Dermis microvascular lymphatic vessel endothelial cell (primary cell): ENCODE data around the gene DDX25. TPM values are rescaled to one million over a fixed set of nuclear protein-coding genes. Genes with fewer than 3 reads are reported as not detected.
"Not testable (repeated sequence)": the region's sequence is repeated elsewhere in the genome, so short reads cannot be mapped to it uniquely, and the experiment has no call there.

Experiments used
- DNase-seq, 2 donors: peaks; one replicate each; pipeline versions ENCODE4 v3.0.0 to v3.0.0-alpha.2; 2010; ENCODE audit warnings: low read depth in 2 of 2
- total RNA-seq: library from RNA; depleted of rRNA; stranded (reverse); fragments of >200 nt; gene quantifications from 2 replicates; pipeline ENCODE4 v1.2.1, GENCODE V29; 2014

The DDX25 gene
- under 0.01 TPM in 1 of 2 replicates, not detected in the other for total RNA-seq

GRCh38 chr11:125903711-125904659 lies at the start of gene DDX25:
Gene DDX25, plus strand, starts transcription at chr11:125904508. Its CDS starts 10 bp downstream, at chr11:125904518.
- DNase-seq: no peak

- DNase-seq: not testable (repeated sequence)
Observed at GRCh38 chr11:125857670-125858069, 46.6 kb upstream of the DDX25 start.

- not testable (repeated sequence) for DNase-seq
Observed at GRCh38 chr11:125862786-125863185, 41.5 kb upstream of the DDX25 start.

- not testable (repeated sequence) for DNase-seq
Observed at GRCh38 chr11:125865354-125865753, 39.0 kb upstream of the DDX25 start.

- no peak for DNase-seq
Observed at GRCh38 chr11:125869521-125869920, 34.8 kb upstream of the DDX25 start.

GRCh38 chr11:125871391-125872137 lies 32.7 kb upstream of the DDX25 start:
- DNase-seq: peak; percentile 18 to 49

GRCh38 chr11:125872138-125872491 lies 32.2 kb upstream of the DDX25 start:
- DNase-seq: no peak

- DNase-seq: no peak
Observed at GRCh38 chr11:125873881-125874555, 30.3 kb upstream of the DDX25 start.

GRCh38 chr11:125874556-125875124 lies 29.7 kb upstream of the DDX25 start:
- DNase-seq: peak; percentile 38 to 74

GRCh38 chr11:125881291-125881690 lies 23.0 kb upstream of the DDX25 start:
- DNase-seq: no peak

GRCh38 chr11:125883375-125883774 lies 20.9 kb upstream of the DDX25 start:
- peak in 1 of 2 donors; percentile 13 for DNase-seq

- peak in 1 of 2 donors; percentile 29 for DNase-seq
Observed at GRCh38 chr11:125886997-125887372, 17.3 kb upstream of the DDX25 start.

- DNase-seq: peak; percentile 91 to 98
Observed at GRCh38 chr11:125887373-125888324, 16.7 kb upstream of the DDX25 start, which contains the start of gene HYLS1. Gene HYLS1, plus strand, starts transcription at chr11:125887668. Its CDS starts 11,701 bp downstream, at chr11:125899369.

- peak in 1 of 2 donors; percentile 31 for DNase-seq
Observed at GRCh38 chr11:125890447-125891100, 13.7 kb upstream of the DDX25 start.

GRCh38 chr11:125892071-125892470 lies 12.2 kb upstream of the DDX25 start:
- no peak for DNase-seq

GRCh38 chr11:125892994-125893393 lies 11.3 kb upstream of the DDX25 start:
- DNase-seq: no peak

GRCh38 chr11:125901872-125902271 lies 2.4 kb upstream of the DDX25 start:
- DNase-seq: no peak

- no peak for DNase-seq
Observed at GRCh38 chr11:125902277-125902926, 1.9 kb upstream of the DDX25 start.
